Left renal pelvis (tissue), 4 donors: ENCODE measurements around the gene LYSMD2. TPM values are rescaled to one million over a fixed set of nuclear protein-coding genes. Genes with fewer than 3 reads are reported as not detected.
"Not testable (repeated sequence)": the region's sequence is repeated elsewhere in the genome, so short reads cannot be mapped to it uniquely, and the experiment has no call there.

ENCODE experiments used
- DNase-seq, 4 donors: peaks; one replicate each; pipeline ENCODE4 v3.0.0-alpha.2; 2013; ENCODE audit warnings: low read depth in 4 of 4, low spot score in 3 of 4
- polyA plus RNA-seq, 4 donors: library from polyadenylated mRNA; unstranded; fragments of 120-200 nt; gene quantifications; one replicate each; pipeline ENCODE4 v1.2.1, GENCODE V29; 2013; ENCODE audit not compliant: insufficient read length in 4 of 4

Gene LYSMD2
- polyA plus RNA-seq = 1 to 10 TPM; 4.5 to 7.5 (median 5.9) TPM

DNA sequence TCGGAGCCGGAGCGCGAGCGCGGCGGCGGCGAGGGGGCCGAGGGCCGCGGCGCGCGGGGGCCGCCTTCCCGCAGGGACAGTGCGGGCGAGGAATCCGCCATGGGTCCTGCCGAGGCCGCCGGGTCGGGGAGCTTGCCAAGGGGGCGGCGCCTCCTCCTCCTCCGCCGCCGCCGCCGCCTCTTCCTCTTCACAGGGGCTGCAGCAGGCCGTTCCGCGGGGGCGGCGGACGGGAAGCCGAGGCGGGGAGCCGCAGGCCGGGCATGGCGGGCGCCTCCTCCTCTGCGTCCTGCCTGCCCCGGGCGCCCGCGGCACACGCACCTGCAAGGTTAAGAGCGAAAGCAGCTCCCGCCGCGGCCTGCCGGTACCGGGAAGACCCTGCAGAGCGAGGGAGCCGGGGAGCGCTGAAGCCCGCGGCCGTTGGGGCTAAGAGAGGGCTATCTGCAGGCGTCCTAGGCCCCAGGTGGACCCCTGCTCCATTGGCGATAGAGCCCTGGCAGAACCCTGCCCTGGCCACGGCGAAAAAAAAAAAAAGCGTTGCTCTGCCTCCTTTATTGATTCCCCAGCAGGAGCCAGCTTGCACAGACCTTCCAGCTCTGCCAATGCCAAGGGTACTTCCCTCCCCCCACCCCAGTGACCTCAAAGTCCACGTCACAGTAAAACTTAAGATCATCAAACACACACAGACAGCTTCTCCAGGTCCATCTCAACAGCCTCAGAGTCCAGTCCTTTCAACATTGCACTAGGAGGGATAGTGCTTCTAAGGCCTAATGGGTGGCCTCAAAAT lies at the start of gene LYSMD2:
LYSMD2 (minus strand) TSS at position 134 of the 784 bp plus-strand sequence; CDS start at position 101, 33 bp downstream.
- DNase-seq = no peak

GRCh38 chr15:51787130-51787529 lies 49.7 kb upstream of the LYSMD2 start:
- not testable (repeated sequence) for DNase-seq

DNA sequence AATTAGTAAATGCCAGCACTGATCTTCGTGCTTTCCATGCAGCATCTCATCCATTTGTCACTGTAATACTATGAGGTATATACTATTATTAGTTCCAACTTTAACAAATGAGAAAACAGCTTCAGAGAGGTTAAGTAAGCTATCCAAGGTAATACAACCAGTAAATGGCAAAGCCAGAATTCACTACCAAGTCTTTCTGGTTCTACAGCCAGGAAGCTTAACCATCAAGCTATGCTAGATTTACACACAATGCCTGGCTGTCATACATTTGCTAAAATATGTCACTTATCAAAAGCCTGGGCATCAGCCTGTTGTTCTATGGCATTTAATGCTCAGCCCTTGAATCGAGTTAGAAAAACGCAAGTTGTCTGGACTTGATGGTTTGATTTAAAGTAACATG lies 46.5 kb upstream of the LYSMD2 start:
- no peak for DNase-seq

DNA sequence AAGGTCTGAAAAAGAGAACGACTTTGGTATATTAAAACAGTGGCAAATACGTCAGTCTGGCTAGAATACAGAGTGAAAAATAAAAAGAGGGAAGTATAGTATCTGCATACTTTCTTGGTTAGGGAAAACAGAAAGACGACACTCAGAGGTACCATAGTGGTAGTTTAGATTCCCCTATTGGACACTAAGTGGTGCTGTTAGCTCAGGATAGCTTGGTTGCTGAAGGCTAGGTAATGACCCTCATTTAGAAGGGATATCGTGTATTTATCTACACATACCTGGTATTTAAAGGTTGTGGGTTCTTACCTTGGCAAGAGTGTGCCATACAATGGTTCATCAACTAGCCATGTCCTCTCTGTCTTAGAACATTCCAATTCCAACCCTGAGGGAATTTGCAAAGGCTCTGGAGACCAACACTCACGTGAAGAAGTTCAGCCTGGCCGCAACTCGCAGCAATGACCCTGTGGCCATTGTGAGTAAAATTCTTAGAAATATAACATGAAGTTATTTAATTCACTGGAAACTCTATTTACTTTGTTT lies 45.0 kb upstream of the LYSMD2 start:
- no peak for DNase-seq

DNA sequence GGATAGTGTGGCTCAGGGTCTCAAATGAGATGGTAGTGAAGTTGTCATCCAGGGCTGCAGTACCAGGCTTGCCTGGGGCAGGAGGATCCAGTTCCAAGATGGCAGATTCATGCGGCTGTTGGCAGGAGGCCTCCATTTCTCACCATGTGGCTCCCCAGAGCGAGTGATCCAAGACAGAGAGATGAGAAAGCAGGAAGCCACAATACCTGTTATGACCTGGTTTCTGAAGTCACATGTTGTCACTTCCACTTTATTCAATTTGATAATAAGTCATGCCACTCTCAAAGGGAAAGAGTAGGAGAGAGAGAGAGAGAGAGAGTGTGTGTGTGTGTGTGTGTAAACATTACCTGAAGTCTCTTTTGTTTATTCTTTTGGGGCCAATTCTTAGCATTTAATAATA lies 44.1 kb upstream of the LYSMD2 start:
- no peak for DNase-seq

DNA sequence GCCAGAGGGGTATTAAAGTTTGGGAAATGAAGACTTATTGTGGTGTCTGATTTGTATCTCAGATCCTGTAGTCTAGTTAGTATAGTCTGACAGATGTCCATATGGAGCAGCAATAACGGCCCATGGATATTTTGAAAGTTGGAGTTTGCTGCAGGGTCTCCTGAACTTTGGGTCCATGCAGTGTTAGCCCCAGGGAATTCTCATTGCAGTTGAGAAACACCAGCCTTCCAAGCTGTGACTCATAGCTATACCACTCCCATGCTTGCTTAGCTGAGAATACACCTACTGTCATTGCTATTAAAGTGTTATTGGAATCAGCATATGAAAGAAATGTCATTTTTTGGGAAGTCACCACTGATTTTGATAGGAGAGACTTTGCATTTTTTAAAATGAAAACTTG lies 43.2 kb upstream of the LYSMD2 start:
- DNase-seq = no peak

GRCh38 chr15:51776952-51777569 lies 39.6 kb upstream of the LYSMD2 start:
- peak; percentile 29 to 58 (median 52) for DNase-seq

GRCh38 chr15:51775967-51776816 lies 38.7 kb upstream of the LYSMD2 start:
- no peak for DNase-seq

- no peak for DNase-seq
Measured at GRCh38 chr15:51774916-51775315, 37.5 kb upstream of the LYSMD2 start.

DNA sequence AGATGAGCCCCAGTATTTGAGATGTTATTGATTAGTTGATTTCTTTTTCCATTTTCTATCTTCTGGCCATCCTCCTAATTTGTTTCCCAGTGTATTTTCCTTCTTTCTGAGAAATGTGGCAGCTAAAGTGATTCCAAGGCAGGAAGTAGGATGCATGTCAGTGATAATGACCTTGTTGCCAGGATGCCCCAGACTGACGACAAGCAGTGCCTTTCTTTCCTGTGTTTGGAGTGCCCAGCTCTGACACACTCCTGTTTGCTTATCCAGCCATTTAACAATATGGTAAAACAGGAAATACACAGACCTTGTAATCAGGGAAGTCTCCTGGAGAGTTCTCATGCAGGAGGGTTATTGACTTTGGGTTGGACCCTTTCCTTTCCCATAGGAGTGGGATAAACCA lies 34.3 kb upstream of the LYSMD2 start:
- no peak for DNase-seq

- DNase-seq = no peak
Measured at GRCh38 chr15:51770902-51771301, 33.4 kb upstream of the LYSMD2 start.

GRCh38 chr15:51768018-51768417 lies 30.6 kb upstream of the LYSMD2 start:
- no peak for DNase-seq

DNA sequence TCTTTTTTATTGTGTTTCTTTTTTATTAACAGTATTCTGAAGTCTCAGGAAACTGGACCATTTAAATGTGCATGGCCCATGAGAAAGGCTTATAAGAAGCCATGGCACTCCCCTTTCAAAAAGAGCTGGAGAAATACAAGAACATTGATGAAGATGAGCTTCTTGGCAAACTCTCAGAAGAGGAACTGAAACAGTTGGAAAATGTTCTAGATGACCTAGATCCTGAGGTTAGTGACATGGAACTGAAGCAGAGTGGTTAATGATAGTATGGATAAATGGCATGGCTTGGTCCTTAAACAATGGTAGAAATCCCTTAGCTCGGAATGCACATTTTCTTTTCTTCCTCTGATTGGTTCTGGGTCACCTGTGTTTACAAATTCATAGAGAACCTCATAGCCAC lies 28.9 kb upstream of the LYSMD2 start:
- no peak for DNase-seq

GRCh38 chr15:51765751-51766150 lies 28.3 kb upstream of the LYSMD2 start:
- DNase-seq = no peak

DNA sequence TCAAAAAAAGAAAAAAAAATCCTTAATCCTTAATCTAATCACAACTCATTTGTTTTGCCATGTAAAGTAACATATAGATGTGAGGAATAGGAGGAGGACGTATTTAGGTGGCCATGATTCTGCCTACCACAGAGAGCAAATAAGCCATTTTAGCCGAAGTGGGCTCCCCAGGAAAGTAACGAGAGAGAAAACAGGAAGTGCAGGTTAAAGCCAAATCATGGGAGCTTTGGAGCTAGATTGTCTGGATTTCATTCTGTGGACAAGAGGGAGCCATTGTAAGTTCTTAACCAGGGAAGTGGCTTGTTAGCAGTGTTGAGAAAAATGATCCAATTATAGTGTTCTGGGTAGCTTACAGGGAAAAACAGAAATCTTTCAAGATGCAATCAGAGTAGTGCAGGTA lies 23.4 kb upstream of the LYSMD2 start:
- DNase-seq = no peak

GRCh38 chr15:51759557-51760070 lies 22.2 kb upstream of the LYSMD2 start:
- DNase-seq = no peak

GRCh38 chr15:51758645-51759044 lies 21.2 kb upstream of the LYSMD2 start:
- no peak for DNase-seq

DNA sequence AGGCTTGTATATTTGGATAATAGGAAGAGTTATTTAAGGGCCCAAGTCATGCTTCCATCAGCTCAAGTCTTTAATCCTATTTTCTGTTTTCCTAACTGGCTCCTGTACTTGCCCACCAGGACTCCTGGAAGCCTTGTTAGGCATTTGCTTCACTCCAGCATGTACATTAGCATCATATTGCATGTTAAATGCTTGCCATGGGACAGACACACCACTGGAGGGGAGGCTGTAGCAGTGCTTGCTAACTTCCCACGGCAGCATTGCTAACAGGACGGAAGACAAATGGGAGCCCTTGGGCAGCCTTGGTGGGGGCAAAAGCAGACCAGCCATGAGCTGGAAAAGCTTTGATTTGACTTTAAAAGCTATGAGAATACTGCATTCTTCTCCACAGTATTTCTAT lies 20.0 kb upstream of the LYSMD2 start:
- DNase-seq = no peak

DNA sequence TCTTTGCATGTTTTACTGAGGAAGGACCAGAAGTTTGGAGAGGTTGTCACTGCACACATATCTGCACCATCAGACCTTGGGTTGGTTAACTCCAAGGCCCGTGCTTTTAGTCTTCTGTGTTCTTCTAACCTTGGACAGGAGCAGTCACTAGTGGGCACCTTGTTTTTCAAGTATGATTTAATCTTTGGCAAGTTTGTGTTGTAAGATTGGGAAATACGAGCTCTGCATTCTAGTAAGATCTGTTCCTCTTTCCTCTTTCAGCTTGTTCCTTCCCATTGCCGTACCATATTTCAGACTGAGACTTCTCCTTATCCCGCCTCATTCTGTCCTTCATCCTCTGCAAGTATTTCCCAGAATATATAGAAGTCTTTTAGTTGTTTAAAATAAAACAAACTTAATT lies 19.0 kb upstream of the LYSMD2 start:
- DNase-seq = no peak

DNA sequence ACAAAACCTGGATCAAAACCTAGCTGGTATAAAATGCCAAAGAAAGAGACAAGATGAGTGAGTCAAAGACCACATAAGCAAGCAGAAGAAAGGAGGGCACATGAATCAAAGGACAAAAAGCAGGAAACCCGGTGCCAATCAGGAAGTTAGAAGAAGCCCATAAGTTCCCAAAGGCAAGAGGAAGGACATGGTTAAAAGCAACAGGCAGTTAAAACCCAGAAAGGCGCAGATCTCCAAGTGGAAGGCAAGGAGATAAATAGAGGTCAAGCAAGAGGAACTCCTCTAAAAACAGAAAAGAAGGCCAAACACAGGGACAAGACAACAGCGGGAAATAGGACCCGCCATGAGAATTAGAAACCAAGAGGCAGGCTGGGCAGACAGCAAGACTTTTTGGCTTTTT lies 18.3 kb upstream of the LYSMD2 start:
- DNase-seq = no peak

- DNase-seq = no peak
Measured at GRCh38 chr15:51754267-51754666, 16.8 kb upstream of the LYSMD2 start.
